Spleen (tissue), 7 donors: Measurements from ENCODE around the gene PMPCA.

Experiments
- POLR2A ChIP-seq, 3 donors: fragments of 450-650 bp; IDR thresholded peaks; one replicate each; pipeline ENCODE4 v1.5.1; 2017; ENCODE audit warnings: antibody characterized with exemption in 3 of 3, mild to moderate bottlenecking in 1 of 3
- POLR2AphosphoS5 ChIP-seq, 3 donors: sonication (generic); formaldehyde crosslinking; IDR thresholded peaks; one replicate each; pipeline ENCODE4 v1.5.1; 2017; ENCODE audit warnings: antibody characterized with exemption in 3 of 3
- TF ChIP-seq, protein P1 (sequence below), 11 experiments: fragments of 200-600 bp in 7 of 11; fragments of 450-650 bp in 4 of 11; sonication (generic) in 4 of 11; IDR thresholded peaks in 8 of 11; conservative IDR thresholded peaks in 3 of 11; 1 replicate in 7 of 11; 2 replicates in 4 of 11; pipeline versions ENCODE4 v1.4.0 to v1.8.0; 2016 to 2021; ENCODE audit warnings: antibody characterized with exemption in 11 of 11, inconsistent platforms in 4 of 11, mild to moderate bottlenecking in 1 of 11
- donor health status: DM: no; HTN: no; CAD: no; lungs with moderate emphysema.
- donor health status: DM: no; HTN: no; CAD: no.
- donor health status: DM: no; HTN: no; CAD: no.

DNA sequence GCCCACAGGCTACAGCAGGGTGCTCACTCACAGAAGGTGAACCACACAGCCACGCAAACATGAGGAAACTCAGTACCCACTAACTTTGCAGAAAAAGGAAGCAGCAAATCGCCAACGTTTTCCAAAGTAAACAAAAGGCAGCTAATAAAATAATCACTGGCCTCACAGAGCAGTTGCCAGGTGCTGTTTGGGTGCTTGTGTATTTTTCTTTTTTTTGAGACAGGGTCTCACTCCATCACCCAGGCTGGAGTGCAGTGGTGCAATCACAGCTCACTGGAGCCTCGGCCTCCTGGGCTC lies 14.3 kb upstream of the PMPCA start:
- TF ChIP-seq POLR2A (IDR thresholded peaks at IDR 0.05) (no peak), POLR2AphosphoS5 (IDR thresholded peaks at IDR 0.05) (no peak)
- TF ChIP-seq, protein P1, sequence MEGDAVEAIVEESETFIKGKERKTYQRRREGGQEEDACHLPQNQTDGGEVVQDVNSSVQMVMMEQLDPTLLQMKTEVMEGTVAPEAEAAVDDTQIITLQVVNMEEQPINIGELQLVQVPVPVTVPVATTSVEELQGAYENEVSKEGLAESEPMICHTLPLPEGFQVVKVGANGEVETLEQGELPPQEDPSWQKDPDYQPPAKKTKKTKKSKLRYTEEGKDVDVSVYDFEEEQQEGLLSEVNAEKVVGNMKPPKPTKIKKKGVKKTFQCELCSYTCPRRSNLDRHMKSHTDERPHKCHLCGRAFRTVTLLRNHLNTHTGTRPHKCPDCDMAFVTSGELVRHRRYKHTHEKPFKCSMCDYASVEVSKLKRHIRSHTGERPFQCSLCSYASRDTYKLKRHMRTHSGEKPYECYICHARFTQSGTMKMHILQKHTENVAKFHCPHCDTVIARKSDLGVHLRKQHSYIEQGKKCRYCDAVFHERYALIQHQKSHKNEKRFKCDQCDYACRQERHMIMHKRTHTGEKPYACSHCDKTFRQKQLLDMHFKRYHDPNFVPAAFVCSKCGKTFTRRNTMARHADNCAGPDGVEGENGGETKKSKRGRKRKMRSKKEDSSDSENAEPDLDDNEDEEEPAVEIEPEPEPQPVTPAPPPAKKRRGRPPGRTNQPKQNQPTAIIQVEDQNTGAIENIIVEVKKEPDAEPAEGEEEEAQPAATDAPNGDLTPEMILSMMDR (IDR thresholded peaks at IDR 0.05 in 8 of 11, conservative IDR thresholded peaks at IDR 0.05 in 3 of 11), result no peak
